GM12891 (cell line): ENCODE results near the gene BICD2.

Experiments used
- POLR2AphosphoS5 ChIP-seq: IDR thresholded peaks from 2 replicates; pipeline ENCODE4 v1.6.1; 2011; ENCODE audit warnings: low read depth, low read length, control low read depth
- SPI1 ChIP-seq: IDR thresholded peaks from 2 replicates; pipeline ENCODE4 v1.6.1; 2011; ENCODE audit warnings: low read depth, low read length, control low read depth

GRCh38 chr9:92715488-92716231 lies 49.0 kb downstream of the BICD2 start:
- TF ChIP-seq POLR2AphosphoS5 (no peak), SPI1 (no peak)
